ENCODE results near the gene STOX2. TPM values are rescaled to one million over a fixed set of nuclear protein-coding genes. Genes with fewer than 3 reads are reported as not detected.

STOX2 gene
- total RNA-seq, 1 donor, result 0.36 TPM

GRCh38 chr4:184024637-184025036 is 119.5 kb downstream of the STOX2 start:
- no peak for TF ChIP-seq CTCF (IDR thresholded peaks at IDR 0.05; ENCODE audit: extremely low read depth, low read depth, low read length)
- Histone ChIP-seq H4K20me1 (ENCODE audit: insufficient read depth, low read length) (no peaks in the 10 kb centered on the region), H3K36me3 (ENCODE audit: insufficient read depth, low read length) (no peaks in the 10 kb centered on the region), H3K4me1 (ENCODE audit: insufficient read depth, low read length) (no peaks in the 10 kb centered on the region), H3K79me2 (ENCODE audit: insufficient read depth, low read length) (no peaks in the 10 kb centered on the region), H3K9me3 (ENCODE audit: low read depth, low read length) (no peaks in the 10 kb centered on the region), H3K4me3 (ENCODE audit: insufficient read depth, low read length) (no peak overlapping the region), H3K4me2 (ENCODE audit: insufficient read depth, low read length) (no peak overlapping the region), H3K27me3 (ENCODE audit: insufficient read depth, low read length) (no peaks in the 10 kb centered on the region), H3K27ac (ENCODE audit: low read depth, low read length) (no peak overlapping the region), H2AFZ (ENCODE audit: low read length) (no peak overlapping the region)
- no peak for DNase-seq (ENCODE audit: insufficient read length, low spot score, missing footprints)

GRCh38 chr4:184028561-184029374 is 123.7 kb downstream of the STOX2 start:
- Histone ChIP-seq H3K27me3 (ENCODE audit: insufficient read depth, low read length) (no peaks in the 10 kb centered on the region), H4K20me1 (ENCODE audit: insufficient read depth, low read length) (no peaks in the 10 kb centered on the region), H3K27ac (ENCODE audit: low read depth, low read length) (no peak overlapping the region), H3K9me3 (ENCODE audit: low read depth, low read length) (no peaks in the 10 kb centered on the region), H3K4me3 (ENCODE audit: insufficient read depth, low read length) (no peak overlapping the region), H3K36me3 (ENCODE audit: insufficient read depth, low read length) (no peaks in the 10 kb centered on the region), H3K4me1 (ENCODE audit: insufficient read depth, low read length) (no peaks in the 10 kb centered on the region), H3K4me2 (ENCODE audit: insufficient read depth, low read length) (no peak overlapping the region), H2AFZ (ENCODE audit: low read length) (no peak overlapping the region), H3K79me2 (ENCODE audit: insufficient read depth, low read length) (no peaks in the 10 kb centered on the region)
- DNase-seq (ENCODE audit: insufficient read length, low spot score, missing footprints), result no peak
- no peak for TF ChIP-seq CTCF (IDR thresholded peaks at IDR 0.05; ENCODE audit: extremely low read depth, low read depth, low read length)

GRCh38 chr4:184030036-184030435 is 124.9 kb downstream of the STOX2 start:
- Histone ChIP-seq H3K36me3 (ENCODE audit: insufficient read depth, low read length) (no peaks in the 10 kb centered on the region), H3K4me1 (ENCODE audit: insufficient read depth, low read length) (no peaks in the 10 kb centered on the region), H4K20me1 (ENCODE audit: insufficient read depth, low read length) (no peaks in the 10 kb centered on the region), H2AFZ (ENCODE audit: low read length) (no peak overlapping the region), H3K4me2 (ENCODE audit: insufficient read depth, low read length) (no peak overlapping the region), H3K27ac (ENCODE audit: low read depth, low read length) (no peak overlapping the region), H3K9me3 (ENCODE audit: low read depth, low read length) (no peaks in the 10 kb centered on the region), H3K79me2 (ENCODE audit: insufficient read depth, low read length) (no peaks in the 10 kb centered on the region), H3K27me3 (ENCODE audit: insufficient read depth, low read length) (no peaks in the 10 kb centered on the region), H3K4me3 (ENCODE audit: insufficient read depth, low read length) (no peak overlapping the region)
- no peak for DNase-seq (ENCODE audit: insufficient read length, low spot score, missing footprints)
- no peak for TF ChIP-seq CTCF (IDR thresholded peaks at IDR 0.05; ENCODE audit: extremely low read depth, low read depth, low read length)

GRCh38 chr4:184030764-184031163 is 125.7 kb downstream of the STOX2 start:
- Histone ChIP-seq H3K4me1 (ENCODE audit: insufficient read depth, low read length) (no peaks in the 10 kb centered on the region), H3K9me3 (ENCODE audit: low read depth, low read length) (no peaks in the 10 kb centered on the region), H3K27me3 (ENCODE audit: insufficient read depth, low read length) (no peaks in the 10 kb centered on the region), H3K79me2 (ENCODE audit: insufficient read depth, low read length) (no peaks in the 10 kb centered on the region), H3K27ac (ENCODE audit: low read depth, low read length) (no peak overlapping the region), H3K36me3 (ENCODE audit: insufficient read depth, low read length) (no peaks in the 10 kb centered on the region), H3K4me3 (ENCODE audit: insufficient read depth, low read length) (no peak overlapping the region), H2AFZ (ENCODE audit: low read length) (no peak overlapping the region), H4K20me1 (ENCODE audit: insufficient read depth, low read length) (no peaks in the 10 kb centered on the region), H3K4me2 (ENCODE audit: insufficient read depth, low read length) (no peak overlapping the region)
- TF ChIP-seq CTCF (IDR thresholded peaks at IDR 0.05; ENCODE audit: extremely low read depth, low read depth, low read length), result no peak
- DNase-seq (ENCODE audit: insufficient read length, low spot score, missing footprints), result no peak

Measured in osteoblast (primary cell).